T-cell (primary cell): ENCODE measurements around the gene ZNF689. TPM values are rescaled to one million over a fixed set of nuclear protein-coding genes. Genes with fewer than 3 reads are reported as not detected.
"Not testable (repeated sequence)": the region's sequence is repeated elsewhere in the genome, so short reads cannot be mapped to it uniquely, and the experiment has no call there.

Experiments used
- ATAC-seq, 4 experiments: fragments of 200-7000 bp in 3 of 4; fragments of 150-1000 bp in 1 of 4; cut with Tn5 transposase; replicated peaks in 1 of 4; 1 replicate in 3 of 4; 2 replicates in 1 of 4; pipeline ENCODE4 v1.10.0; 2021; ENCODE audit warnings: moderate library complexity in 3 of 4, mild to moderate bottlenecking in 2 of 4, moderate number of reproducible peaks in 1 of 4
- CTCF ChIA-PET, 2 donors: fragments of 300-600 bp; sonication (Branson Sonifier 250); formaldehyde crosslinking; loops; one replicate each; lab custom pipeline; 2022; ENCODE audit warnings: antibody characterized with exemption in 2 of 2; lab: Charles Lee
- POLR2A ChIA-PET, 2 donors: fragments of 300-600 bp; sonication (Branson Sonifier 250); formaldehyde crosslinking; loops; one replicate each; lab custom pipeline; 2022; ENCODE audit warnings: antibody characterized with exemption in 2 of 2; lab: Charles Lee
- DNase-seq, 35 experiments: peaks; one replicate each; pipeline versions ENCODE4 v3.0.0 to v3.0.0-alpha.2; 2013 to 2023
- H3K27ac ChIP-seq: one replicate; pipeline ENCODE4 v1.5.1; 2013; ENCODE audit warnings: low read length
- H3K27me3 ChIP-seq, 2 experiments: replicated peaks in 1 of 2; 1 replicate in 1 of 2; 2 replicates in 1 of 2; pipeline versions ENCODE4 v1.6.1 to v1.7.0; 2013; ENCODE audit warnings: low read length in 1 of 2, mixed read lengths in 1 of 2; ENCODE audit not compliant: control insufficient read depth in 2 of 2, insufficient read depth in 2 of 2; ENCODE audit errors: extremely low read depth in 1 of 2
- H3K36me3 ChIP-seq, 2 donors: 1 replicate in 1 of 2; 2 replicates in 1 of 2; pipeline versions ENCODE4 v1.6.1 to v1.7.0; 2013; ENCODE audit warnings: low read length in 1 of 2; ENCODE audit not compliant: control insufficient read depth in 2 of 2, insufficient read depth in 1 of 2; ENCODE audit errors: extremely low read depth in 1 of 2
- H3K4me1 ChIP-seq, 2 experiments: 1 replicate in 1 of 2; 2 replicates in 1 of 2; pipeline versions ENCODE4 v1.6.1 to v1.7.0; 2013; ENCODE audit warnings: low read length in 2 of 2, mixed read lengths in 1 of 2; ENCODE audit not compliant: insufficient read depth in 2 of 2, control insufficient read depth in 1 of 2; ENCODE audit errors: extremely low read depth in 1 of 2
- H3K4me3 ChIP-seq, 2 donors: 1 replicate in 1 of 2; 2 replicates in 1 of 2; pipeline versions ENCODE4 v1.5.1 to v1.7.0; 2013; ENCODE audit warnings: mild to moderate bottlenecking in 2 of 2, low read length in 1 of 2, moderate library complexity in 1 of 2; ENCODE audit not compliant: control insufficient read depth in 1 of 2; ENCODE audit errors: extremely low read depth in 1 of 2
- H3K9me3 ChIP-seq: 2 replicates; pipeline ENCODE4 v1.7.0; 2013
- H3K27ac Mint-ChIP-seq, 2 donors: one replicate each; pipeline ENCODE4 v1.8.0; 2020 to 2021; ENCODE audit warnings: mild to moderate bottlenecking in 2 of 2, mixed read lengths in 2 of 2
- H3K27me3 Mint-ChIP-seq, 2 donors: one replicate each; pipeline ENCODE4 v1.8.0; 2021 to 2022; ENCODE audit warnings: mixed read lengths in 2 of 2
- H3K36me3 Mint-ChIP-seq: one replicate; pipeline ENCODE4 v1.8.0; 2021; ENCODE audit warnings: mixed read lengths
- H3K4me1 Mint-ChIP-seq, 3 donors: one replicate each; pipeline ENCODE4 v1.8.0; 2020 to 2022; ENCODE audit warnings: mixed read lengths in 3 of 3, mild to moderate bottlenecking in 1 of 3
- H3K4me3 Mint-ChIP-seq, 3 donors: one replicate each; pipeline ENCODE4 v1.8.0; 2020 to 2022; ENCODE audit warnings: mild to moderate bottlenecking in 3 of 3, mixed read lengths in 3 of 3, moderate library complexity in 3 of 3
- H3K9me3 Mint-ChIP-seq, 3 donors: one replicate each; pipeline ENCODE4 v1.8.0; 2020 to 2022; ENCODE audit warnings: mixed read lengths in 3 of 3
- WGBS: methylation state at CpG from one replicate; pipeline ENCODE4 v1.1.5; 2013; ENCODE audit warnings: missing lambda C conversion rate; ENCODE audit not compliant: insufficient coverage; 5-methylcytosine and 5-hydroxymethylcytosine counted together
- total RNA-seq, 35 experiments: library from RNA in 6 of 35; stranded (reverse) in 6 of 35; fragments of 120-200 nt in 1 of 35; gene quantifications; one replicate each; pipeline versions ENCODE4 v1.2.1 to v1.2.4 and lab custom pipeline; 2013 to 2026

ZNF689 gene
- total RNA-seq, 5 donors from 2014 or later (not counting 1 experiment from before 2014, with no cell fraction given): 11.0 to 13.7 (median 12.4) TPM

GRCh38 chr16:30600929-30601328 lies 9.3 kb downstream of the ZNF689 start:
- DNase-seq (no peak), ATAC-seq (no peak)
- Histone ChIP-seq H3K27me3 (no peaks in the 10 kb centered on the region), H3K4me1 (peaks cover 0 to 3% of the 10 kb centered on the region in 2 experiments), H3K27ac (no peak overlapping the region), H3K4me3 (no peak overlapping the region), H3K36me3 (peaks cover 0 to 34% of the 10 kb centered on the region in 2 donors), H3K9me3 (no peaks in the 10 kb centered on the region)
- H3K4me1 Mint-ChIP-seq: peaks cover 0 to 4% (median 0%) of the 10 kb centered on the region in 3 donors
- 89% methylated on average over 1 of the region's 2 CpGs for WGBS
- ChIA-PET CTCF (interaction anchor here (0.5 to 1.2 kb wide), 3 partner anchors 67 to 539 kb away, joined by 3 to 4 read pairs (median 3); no protein-coding TSS in a partner anchor), POLR2A (no interaction called here)
- H3K27ac Mint-ChIP-seq: no peak overlapping the region
- no peak overlapping the region for H3K4me3 Mint-ChIP-seq
- peaks cover 19% of the 10 kb centered on the region for H3K36me3 Mint-ChIP-seq
- H3K9me3 Mint-ChIP-seq: no peaks in the 10 kb centered on the region
- H3K27me3 Mint-ChIP-seq: no peaks in the 10 kb centered on the region

GRCh38 chr16:30600215-30600614 lies 10.0 kb downstream of the ZNF689 start:
- H3K4me3 ChIP-seq: no peak overlapping the region
- Mint-ChIP-seq H3K27me3 (no peaks in the 10 kb centered on the region), H3K36me3 (peaks cover 16% of the 10 kb centered on the region), H3K27ac (no peak overlapping the region), H3K4me3 (no peak overlapping the region), H3K4me1 (peaks cover 0 to 4% (median 0%) of the 10 kb centered on the region in 3 donors), H3K9me3 (no peaks in the 10 kb centered on the region)
- 92% methylated on average over 3 of the region's 3 CpGs for WGBS
- DNase-seq (no peak), ATAC-seq (no peak)
- POLR2A ChIA-PET: no interaction called here
- no peaks in the 10 kb centered on the region for H3K9me3 ChIP-seq
- peaks cover 0 to 3% of the 10 kb centered on the region in 2 experiments for H3K4me1 ChIP-seq
- H3K36me3 ChIP-seq: peaks cover 0 to 32% of the 10 kb centered on the region in 2 donors
- H3K27me3 ChIP-seq: no peaks in the 10 kb centered on the region
- H3K27ac ChIP-seq: no peak overlapping the region
- CTCF ChIA-PET: interaction anchor here (0.5 to 1.2 kb wide), 2 partner anchors 66 to 152 kb away, joined by 3 to 4 read pairs; no protein-coding TSS in a partner anchor

- H3K4me1 Mint-ChIP-seq: peaks cover 0 to 1% (median 0%) of the 10 kb centered on the region in 3 donors
- H3K4me3 ChIP-seq: no peak overlapping the region
- ATAC-seq (no peak), DNase-seq (no peak)
- H3K27me3 Mint-ChIP-seq: no peaks in the 10 kb centered on the region
- H3K4me1 ChIP-seq: no peaks in the 10 kb centered on the region
- H3K27ac Mint-ChIP-seq: no peak overlapping the region
- no peak overlapping the region for H3K4me3 Mint-ChIP-seq
- H3K36me3 ChIP-seq: no peaks in the 10 kb centered on the region
- H3K36me3 Mint-ChIP-seq: no peaks in the 10 kb centered on the region
- no peaks in the 10 kb centered on the region for H3K9me3 ChIP-seq
- ChIA-PET POLR2A (interaction anchor here (0.5 to 0.7 kb wide), 5 partner anchors 13 to 126 kb away, joined by 5 to 10 read pairs (median 7); no protein-coding TSS in a partner anchor), CTCF (interaction anchor here in 1 of 2 donors (0.6 to 1.7 kb wide), 3 partner anchors 10 to 163 kb away, joined by 5 to 6 read pairs (median 6); partner anchors contain the start of gene DCTPP1)
- no peaks in the 10 kb centered on the region for H3K9me3 Mint-ChIP-seq
- no peaks in the 10 kb centered on the region for H3K27me3 ChIP-seq
- no CpG with 5 or more reads among the region's 4 CpGs for WGBS
- no peak overlapping the region for H3K27ac ChIP-seq
Measured at GRCh38 chr16:30592871-30593270, 17.3 kb downstream of the ZNF689 start.

GRCh38 chr16:30590869-30591268 lies 19.3 kb downstream of the ZNF689 start:
- H3K27ac ChIP-seq, CTCF ChIA-PET, H3K9me3 Mint-ChIP-seq, H3K4me1 ChIP-seq, H3K36me3 Mint-ChIP-seq, H3K27ac Mint-ChIP-seq, H3K27me3 ChIP-seq, ATAC-seq, H3K4me3 ChIP-seq, DNase-seq, POLR2A ChIA-PET, H3K4me3 Mint-ChIP-seq, H3K9me3 ChIP-seq, H3K27me3 Mint-ChIP-seq, H3K36me3 ChIP-seq: not testable (repeated sequence)
- peaks cover 4 to 12% (median 8%) of the 10 kb centered on the region in 3 donors for H3K4me1 Mint-ChIP-seq
- 100% methylated on average over 3 of the region's 9 CpGs for WGBS

GRCh38 chr16:30589582-30589981 lies 20.6 kb downstream of the ZNF689 start:
- H3K27me3 Mint-ChIP-seq, H3K9me3 ChIP-seq, H3K27ac Mint-ChIP-seq, H3K9me3 Mint-ChIP-seq, H3K27me3 ChIP-seq, CTCF ChIA-PET, H3K36me3 Mint-ChIP-seq, POLR2A ChIA-PET, H3K4me3 ChIP-seq, DNase-seq, H3K27ac ChIP-seq, H3K36me3 ChIP-seq, H3K4me3 Mint-ChIP-seq, ATAC-seq: not testable (repeated sequence)
- H3K4me1 ChIP-seq: peaks cover 6 to 18% of the 10 kb centered on the region in 2 experiments
- no CpG with 5 or more reads among the region's 2 CpGs for WGBS
- H3K4me1 Mint-ChIP-seq: peaks cover 11 to 20% (median 17%) of the 10 kb centered on the region in 3 donors

GRCh38 chr16:30588651-30589050 lies 21.5 kb downstream of the ZNF689 start:
- H3K36me3 Mint-ChIP-seq: no peaks in the 10 kb centered on the region
- ATAC-seq: no peak
- POLR2A ChIA-PET: no interaction called here
- DNase-seq: no peak
- Histone ChIP-seq H3K27me3 (no peaks in the 10 kb centered on the region), H3K4me1 (peaks cover 6 to 18% of the 10 kb centered on the region in 2 experiments), H3K27ac (no peak overlapping the region), H3K36me3 (no peaks in the 10 kb centered on the region), H3K9me3 (no peaks in the 10 kb centered on the region), H3K4me3 (no peak overlapping the region)
- no peaks in the 10 kb centered on the region for H3K9me3 Mint-ChIP-seq
- no peak overlapping the region for H3K4me3 Mint-ChIP-seq
- peaks cover 13 to 26% (median 19%) of the 10 kb centered on the region in 3 donors for H3K4me1 Mint-ChIP-seq
- H3K27ac Mint-ChIP-seq: no peak overlapping the region
- CTCF ChIA-PET: interaction anchor here in 1 of 2 donors (0.6 to 0.7 kb wide), 2 partner anchors 22 to 37 kb away, joined by 3 read pairs; partner anchors contain the start of gene ZNF689
- WGBS: no CpG with 5 or more reads among the region's 2 CpGs
- no peaks in the 10 kb centered on the region for H3K27me3 Mint-ChIP-seq
